Stomach (tissue), 9 donors: ENCODE measurements around the gene FLAD1. TPM values are rescaled to one million over a fixed set of nuclear protein-coding genes. Genes with fewer than 3 reads are reported as not detected.
A peak's percentile ranks its signal among the peaks of the same experiment; 100 is the strongest.
"Not testable (repeated sequence)": the region's sequence is repeated elsewhere in the genome, so short reads cannot be mapped to it uniquely, and the experiment has no call there.

Source experiments
- DNase-seq, 2 donors: peaks; one replicate each; pipeline versions ENCODE4 v3.0.0 to v3.0.0-alpha.2; 2013 to 2019
- H3K27ac ChIP-seq, 5 donors: fragments of 200-600 bp in 4 of 5; sonication (generic) in 4 of 5; one replicate each; pipeline ENCODE4 v1.5.1; 2013 to 2019; ENCODE audit warnings: mild to moderate bottlenecking in 1 of 5, moderate library complexity in 1 of 5
- H3K27me3 ChIP-seq, 3 donors: fragments of 200-600 bp; sonication (generic); one replicate each; pipeline ENCODE4 v1.5.1; 2017 to 2019; ENCODE audit warnings: mixed run types in 1 of 3
- H3K36me3 ChIP-seq, 4 donors: fragments of 200-600 bp; sonication (generic); 1 replicate in 3 of 4; 2 replicates in 1 of 4; pipeline ENCODE4 v1.5.1; 2016 to 2019
- H3K4me1 ChIP-seq, 4 donors: fragments of 200-600 bp; sonication (generic); one replicate each; pipeline ENCODE4 v1.5.1; 2016 to 2019
- H3K4me3 ChIP-seq, 4 donors: fragments of 200-600 bp; sonication (generic) in 3 of 4; one replicate each; pipeline ENCODE4 v1.5.1; 2016 to 2019; ENCODE audit warnings: mild to moderate bottlenecking in 1 of 4
- H3K9me3 ChIP-seq, 4 donors: fragments of 200-600 bp; sonication (generic); one replicate each; pipeline ENCODE4 v1.5.1; 2016 to 2019
- EP300 ChIP-seq: sonication (generic); formaldehyde crosslinking; IDR thresholded peaks from one replicate; pipeline ENCODE4 v1.6.1; 2017; ENCODE audit warnings: antibody characterized with exemption
- POLR2A ChIP-seq, 4 donors: fragments of 450-650 bp; IDR thresholded peaks; one replicate each; pipeline ENCODE4 v1.6.1; 2016; ENCODE audit warnings: antibody characterized with exemption in 4 of 4, control low read depth in 2 of 4, mild to moderate bottlenecking in 1 of 4, moderate library complexity in 1 of 4
- POLR2AphosphoS5 ChIP-seq, 3 donors: sonication (generic); formaldehyde crosslinking; IDR thresholded peaks; one replicate each; pipeline ENCODE4 v1.6.1; 2016; ENCODE audit warnings: antibody characterized with exemption in 3 of 3
- WGBS, 5 donors: extraction: QIAGEN DNeasy Blood & Tissue Kit in 3 of 5; methylation state at CpG; one replicate each; pipeline versions ENCODE4 v1.1.5 to v1.1.7; 2013 to 2018; 5-methylcytosine and 5-hydroxymethylcytosine counted together
- intact Hi-C: fragments of 100-400 bp; cut with DNase I; formaldehyde crosslinking; loops from one replicate; pipeline ENCODE4 v1.15.1; 2023; ENCODE audit warnings: low total_unique reads
- polyA plus RNA-seq, 3 donors: library from polyadenylated mRNA; stranded (reverse); fragments of 200-250 nt; gene quantifications; one replicate each; pipeline ENCODE4 v1.2.3, GENCODE V29; 2013
- total RNA-seq, 5 donors: library from RNA; depleted of rRNA; stranded (reverse); fragments of >200 nt; gene quantifications; one replicate each; pipeline versions ENCODE4 v1.1.0 to v1.2.3, GENCODE V29; 2014 to 2016
- TF ChIP-seq, protein P1 (sequence below), 7 experiments: fragments of 450-650 bp in 4 of 7; fragments of 200-600 bp in 3 of 7; sonication (generic) in 3 of 7; IDR thresholded peaks; one replicate each; pipeline ENCODE4 v1.5.1; 2016 to 2019; ENCODE audit warnings: antibody characterized with exemption in 7 of 7, control low read depth in 2 of 7, mild to moderate bottlenecking in 1 of 7
- donor health status: healthy with polysubstance abuse.
- donor health status: Bipolar disorder and iron deficiency.
- donor health status: healthy.

FLAD1 gene
- total and polyA plus RNA-seq, 8 donors, result 14.1 to 76.5 (median 42.1) TPM

DNA sequence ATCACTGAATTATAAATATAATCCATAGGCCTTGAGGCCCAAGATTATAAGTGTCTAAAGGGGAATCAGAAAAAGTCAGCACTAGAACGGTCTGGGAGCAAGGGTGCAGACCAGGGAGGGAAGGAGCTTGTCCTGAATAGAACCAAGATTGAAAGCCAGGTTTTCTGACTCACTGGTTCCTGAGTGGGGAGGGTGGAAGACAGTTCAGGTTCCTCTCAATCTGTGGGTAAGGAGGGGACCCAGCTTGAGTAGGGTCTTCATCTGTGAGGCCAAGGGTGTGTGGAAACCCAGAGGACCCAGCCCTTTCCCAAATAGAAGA lies 11.1 kb downstream of the FLAD1 start:
- Histone ChIP-seq H3K4me3 (no peak overlapping the region), H3K27me3 (no peaks in the 10 kb centered on the region)
- WGBS, 5 donors, result 29 to 62% (median 46%) methylated on average over 1 of the region's 1 CpG

DNA sequence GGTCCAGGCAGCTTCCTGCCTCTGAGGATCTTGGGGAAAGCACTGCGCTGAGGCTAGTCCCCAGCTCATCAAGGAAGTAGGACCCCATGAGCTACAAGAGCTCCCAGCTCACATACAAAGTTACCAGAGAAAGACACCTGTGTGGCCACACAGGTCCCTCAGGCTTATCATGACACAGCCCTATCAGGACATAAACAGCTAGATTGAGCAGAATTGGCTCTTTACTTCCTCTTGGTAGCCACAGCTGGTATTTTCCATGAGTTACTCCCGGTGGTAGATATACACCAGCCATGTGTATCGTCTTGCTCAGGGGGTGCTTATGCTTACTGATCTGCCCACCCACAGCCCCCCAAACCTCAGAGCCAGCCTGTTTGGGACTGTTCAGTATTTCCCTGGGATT lies 11.4 kb downstream of the FLAD1 start:
- H3K9me3 ChIP-seq, result no peaks in the 10 kb centered on the region
- H3K4me3 ChIP-seq, result no peak overlapping the region
- WGBS, 5 donors, result 35 to 55% (median 44%) methylated on average over 2 to 3 of the region's 3 CpGs
- TF ChIP-seq POLR2A (IDR thresholded peaks at IDR 0.05) (no peak), EP300 (no peak), POLR2AphosphoS5 (IDR thresholded peaks at IDR 0.05) (no peak)
- TF ChIP-seq, protein P1, sequence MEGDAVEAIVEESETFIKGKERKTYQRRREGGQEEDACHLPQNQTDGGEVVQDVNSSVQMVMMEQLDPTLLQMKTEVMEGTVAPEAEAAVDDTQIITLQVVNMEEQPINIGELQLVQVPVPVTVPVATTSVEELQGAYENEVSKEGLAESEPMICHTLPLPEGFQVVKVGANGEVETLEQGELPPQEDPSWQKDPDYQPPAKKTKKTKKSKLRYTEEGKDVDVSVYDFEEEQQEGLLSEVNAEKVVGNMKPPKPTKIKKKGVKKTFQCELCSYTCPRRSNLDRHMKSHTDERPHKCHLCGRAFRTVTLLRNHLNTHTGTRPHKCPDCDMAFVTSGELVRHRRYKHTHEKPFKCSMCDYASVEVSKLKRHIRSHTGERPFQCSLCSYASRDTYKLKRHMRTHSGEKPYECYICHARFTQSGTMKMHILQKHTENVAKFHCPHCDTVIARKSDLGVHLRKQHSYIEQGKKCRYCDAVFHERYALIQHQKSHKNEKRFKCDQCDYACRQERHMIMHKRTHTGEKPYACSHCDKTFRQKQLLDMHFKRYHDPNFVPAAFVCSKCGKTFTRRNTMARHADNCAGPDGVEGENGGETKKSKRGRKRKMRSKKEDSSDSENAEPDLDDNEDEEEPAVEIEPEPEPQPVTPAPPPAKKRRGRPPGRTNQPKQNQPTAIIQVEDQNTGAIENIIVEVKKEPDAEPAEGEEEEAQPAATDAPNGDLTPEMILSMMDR (IDR thresholded peaks at IDR 0.05), result no peak
- peaks cover 0 to 33% (median 29%) of the 10 kb centered on the region in 4 donors for H3K36me3 ChIP-seq
- no peaks in the 10 kb centered on the region for H3K27me3 ChIP-seq
- H3K4me1 ChIP-seq, result peaks cover 17 to 42% (median 26%) of the 10 kb centered on the region in 4 donors
- peak overlapping the region in 2 of 5 donors; percentile 15 to 23 for H3K27ac ChIP-seq
- intact Hi-C loops, result no loop called here
- DNase-seq, result no peak

More for the DNA sequence above, 11.1 kb downstream of the FLAD1 start:
- no peaks in the 10 kb centered on the region for H3K9me3 ChIP-seq
- TF ChIP-seq, protein P1 (IDR thresholded peaks at IDR 0.05), result no peak
- no peak for TF ChIP-seq POLR2AphosphoS5 (IDR thresholded peaks at IDR 0.05)
- intact Hi-C loops, result no loop called here
- H3K27ac ChIP-seq, result peak overlapping the region in 1 of 5 donors; percentile 15
- DNase-seq, result no peak
- peaks cover 13 to 41% (median 24%) of the 10 kb centered on the region in 4 donors for H3K4me1 ChIP-seq
- peaks cover 2 to 37% (median 33%) of the 10 kb centered on the region in 4 donors for H3K36me3 ChIP-seq

GRCh38 chr1:154995301-154995983 lies 12.3 kb downstream of the FLAD1 start:
- H3K4me3 ChIP-seq, H3K9me3 ChIP-seq, intact Hi-C loops, H3K27me3 ChIP-seq, H3K27ac ChIP-seq: not testable (repeated sequence)
- TF ChIP-seq, protein P1 (IDR thresholded peaks at IDR 0.05), result peak in 3 of 7 experiments; percentile 28 to 39 (median 30)
- peak in 1 of 3 donors; percentile 46 for TF ChIP-seq POLR2AphosphoS5 (IDR thresholded peaks at IDR 0.05)
- DNase-seq, result peak; percentile 59 to 83
- peaks cover 25 to 51% (median 33%) of the 10 kb centered on the region in 4 donors for H3K4me1 ChIP-seq
- 53 to 66% (median 57%) methylated on average over 12 to 13 of the region's 13 CpGs for WGBS, 5 donors
- peaks cover 0 to 25% (median 21%) of the 10 kb centered on the region in 4 donors for H3K36me3 ChIP-seq

- H3K4me1 ChIP-seq, result peaks cover 25 to 51% (median 33%) of the 10 kb centered on the region in 4 donors
- peaks cover 0 to 9% (median 8%) of the 10 kb centered on the region in 4 donors for H3K36me3 ChIP-seq
- no peak for TF ChIP-seq POLR2A (IDR thresholded peaks at IDR 0.05)
- TF ChIP-seq POLR2AphosphoS5 (IDR thresholded peaks at IDR 0.05), result no peak
- TF ChIP-seq, protein P1 (IDR thresholded peaks at IDR 0.05), result no peak
- TF ChIP-seq EP300, result no peak
- no peak for DNase-seq
- intact Hi-C loops, result no loop called here
- no peaks in the 10 kb centered on the region for H3K27me3 ChIP-seq
- 79 to 88% (median 85%) methylated on average over 15 of the region's 15 CpGs for WGBS, 5 donors
- no peak overlapping the region for H3K4me3 ChIP-seq
- no peak overlapping the region for H3K27ac ChIP-seq
- H3K9me3 ChIP-seq, result no peaks in the 10 kb centered on the region
These were observed 14.0 kb downstream of the FLAD1 start for GRCh38 chr1:154996966-154997701.
